COLO829 (cell line): Measurements from ENCODE around the gene TBC1D16.

Experiments used
- DNase-seq: peaks from one replicate; pipeline ENCODE4 v3.0.0; 2012; ENCODE audit warnings: low spot score

Gene TBC1D16

GRCh38 chr17:80035687-80035936 is at the start of gene TBC1D16:
Gene TBC1D16, minus strand, starts transcription at chr17:80035872. Its CDS starts 22,325 bp downstream, at chr17:80013547.
- DNase-seq, result no peak

GRCh38 chr17:80084773-80085172 is 49.1 kb upstream of the TBC1D16 start:
- no peak for DNase-seq

- no peak for DNase-seq
Observed at GRCh38 chr17:80083136-80083661, 47.5 kb upstream of the TBC1D16 start.

- DNase-seq, result peak; percentile 73
Observed at GRCh38 chr17:80082403-80083135, 46.9 kb upstream of the TBC1D16 start.

- no peak for DNase-seq
Observed at GRCh38 chr17:80081596-80081995, 45.9 kb upstream of the TBC1D16 start.

- DNase-seq, result no peak
Observed at GRCh38 chr17:80080081-80080480, 44.4 kb upstream of the TBC1D16 start.

GRCh38 chr17:80072410-80072809 is 36.7 kb upstream of the TBC1D16 start:
- no peak for DNase-seq

- DNase-seq, result no peak
Observed at GRCh38 chr17:80071116-80071841, 35.6 kb upstream of the TBC1D16 start.

GRCh38 chr17:80070375-80071115 is 34.9 kb upstream of the TBC1D16 start:
- DNase-seq, result no peak

- peak; percentile 52 for DNase-seq
Observed at GRCh38 chr17:80068301-80069222, 32.9 kb upstream of the TBC1D16 start.

GRCh38 chr17:80067393-80067986 is 31.8 kb upstream of the TBC1D16 start:
- no peak for DNase-seq

- no peak for DNase-seq
Observed at GRCh38 chr17:80065478-80066170, 30.0 kb upstream of the TBC1D16 start.

- DNase-seq, result no peak
Observed at GRCh38 chr17:80064696-80065095, 29.0 kb upstream of the TBC1D16 start.

- no peak for DNase-seq
Observed at GRCh38 chr17:80063830-80064585, 28.3 kb upstream of the TBC1D16 start.

- DNase-seq, result no peak
Observed at GRCh38 chr17:80061421-80061820, 25.7 kb upstream of the TBC1D16 start.

- no peak for DNase-seq
Observed at GRCh38 chr17:80060644-80061043, 25.0 kb upstream of the TBC1D16 start.

GRCh38 chr17:80058311-80058955 is 22.8 kb upstream of the TBC1D16 start:
- DNase-seq, result no peak

GRCh38 chr17:80055597-80055996 is 19.9 kb upstream of the TBC1D16 start:
- no peak for DNase-seq

- no peak for DNase-seq
Observed at GRCh38 chr17:80053102-80053501, 17.4 kb upstream of the TBC1D16 start.
